KMS-11 (cell line): ENCODE results near the gene CDC14B.

Experiments used
- H2AFZ ChIP-seq: fragments of 200-600 bp; sonication (generic); 2 replicates; pipeline ENCODE4 v1.6.1; 2016; ENCODE audit warnings: antibody characterized with exemption, mixed run types, low read depth
- H3K27ac ChIP-seq: fragments of 200-600 bp; sonication (generic); 2 replicates; pipeline ENCODE4 v1.6.1; 2016; ENCODE audit warnings: mild to moderate bottlenecking, mixed run types
- H3K27me3 ChIP-seq: fragments of 200-600 bp; sonication (generic); 2 replicates; pipeline ENCODE4 v1.6.1; 2017; ENCODE audit warnings: mild to moderate bottlenecking, low read depth, mixed run types, moderate library complexity; ENCODE audit not compliant: insufficient read depth
- H3K36me3 ChIP-seq: fragments of 200-600 bp; sonication (generic); 2 replicates; pipeline ENCODE4 v1.6.1; 2017; ENCODE audit warnings: mild to moderate bottlenecking, mixed run types; ENCODE audit not compliant: insufficient read depth
- H3K4me1 ChIP-seq: fragments of 200-600 bp; sonication (generic); 2 replicates; pipeline ENCODE4 v1.6.1; 2016; ENCODE audit warnings: mild to moderate bottlenecking, low read depth, mixed run types; ENCODE audit not compliant: poor library complexity, severe bottlenecking
- H3K4me2 ChIP-seq: fragments of 200-600 bp; sonication (generic); 2 replicates; pipeline ENCODE4 v1.7.0; 2016; ENCODE audit warnings: mild to moderate bottlenecking, mixed run types
- H3K4me3 ChIP-seq: fragments of 200-600 bp; sonication (generic); IDR thresholded peaks from 2 replicates; pipeline ENCODE4 v1.6.1; 2017; ENCODE audit warnings: low read depth, low read length, mixed read lengths; ENCODE audit not compliant: insufficient read depth
- H3K79me2 ChIP-seq: fragments of 200-600 bp; sonication (generic); 2 replicates; pipeline ENCODE4 v1.6.1; 2016; ENCODE audit warnings: low read depth, mixed run types; ENCODE audit not compliant: insufficient read depth
- H3K9ac ChIP-seq: fragments of 200-600 bp; sonication (generic); 2 replicates; pipeline ENCODE4 v1.6.1; 2016; ENCODE audit warnings: mild to moderate bottlenecking, mixed run types
- H4K20me1 ChIP-seq: fragments of 200-600 bp; sonication (generic); 2 replicates; pipeline ENCODE4 v1.6.1; 2016; ENCODE audit warnings: mild to moderate bottlenecking, mixed run types; ENCODE audit not compliant: insufficient read depth
- CTCF ChIP-seq: fragments of 200-600 bp; sonication (generic); conservative IDR thresholded peaks from 2 replicates; pipeline ENCODE4 v1.6.1; 2017; ENCODE audit warnings: low read depth, mild to moderate bottlenecking, antibody characterized with exemption, low read length, moderate library complexity, mixed read lengths

CDC14B gene

DNA sequence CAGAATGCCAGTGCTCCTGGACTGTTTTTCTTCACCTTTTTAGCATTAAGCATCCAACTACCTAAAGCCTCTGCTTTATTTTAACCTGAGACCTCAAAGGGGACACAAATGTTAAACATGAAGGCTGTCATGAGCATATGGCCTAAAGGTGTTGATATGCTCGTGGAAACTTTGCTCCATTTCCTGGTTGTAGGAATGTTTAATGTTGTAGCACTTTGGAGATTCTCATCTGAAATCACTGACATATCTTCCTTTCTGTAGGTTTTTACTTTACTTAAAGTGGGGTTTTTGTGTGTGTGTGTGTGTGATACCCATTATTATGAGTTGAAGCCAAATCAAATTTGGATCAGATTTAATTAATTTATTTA, 132.6 kb downstream of the CDC14B start:
- H3K27ac ChIP-seq, result no peak overlapping the region
- no peaks in the 10 kb centered on the region for H3K36me3 ChIP-seq
- H4K20me1 ChIP-seq, result no peaks in the 10 kb centered on the region
- no peak overlapping the region for H3K9ac ChIP-seq
- H3K4me2 ChIP-seq, result no peak overlapping the region
- H3K4me3 ChIP-seq, result no peak overlapping the region
- H3K27me3 ChIP-seq, result no peaks in the 10 kb centered on the region
- no peaks in the 10 kb centered on the region for H3K79me2 ChIP-seq
- no peak overlapping the region for H2AFZ ChIP-seq
- TF ChIP-seq CTCF, result no peak
- H3K4me1 ChIP-seq, result no peaks in the 10 kb centered on the region

DNA sequence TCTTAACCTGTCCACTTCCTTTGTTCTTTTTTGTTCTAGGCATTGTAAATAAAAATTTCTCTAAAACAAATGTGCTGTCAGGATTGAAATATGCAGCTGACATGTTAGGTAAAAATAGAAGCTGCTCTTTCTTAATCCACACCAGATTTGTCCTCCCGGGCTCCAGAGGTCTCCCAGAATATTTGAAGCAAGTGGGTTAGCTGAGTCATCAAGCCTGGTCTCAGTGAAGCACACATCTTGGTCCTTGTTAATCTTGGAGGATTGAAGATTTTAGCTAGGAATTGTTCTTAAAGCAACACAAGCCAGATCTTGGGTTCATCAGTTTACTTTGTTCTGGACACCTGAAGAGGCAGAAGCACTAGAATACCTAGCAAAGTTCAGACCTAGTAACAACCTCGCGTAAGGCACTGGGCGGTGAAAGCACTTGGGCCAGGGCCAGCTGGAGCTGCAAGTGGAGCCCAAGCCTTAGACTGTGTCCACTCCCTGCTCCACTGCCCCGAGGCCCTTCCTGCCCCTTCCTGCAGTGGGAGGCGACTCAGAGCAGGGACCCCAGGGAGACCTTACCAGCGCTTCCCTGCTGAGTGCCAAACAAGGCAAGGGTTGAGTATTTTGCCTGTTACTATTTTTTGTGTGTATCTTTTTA, 133.1 kb downstream of the CDC14B start:
- Histone ChIP-seq H3K27ac (no peak overlapping the region), H3K4me2 (no peak overlapping the region), H3K4me1 (no peaks in the 10 kb centered on the region), H3K9ac (no peak overlapping the region), H3K79me2 (no peaks in the 10 kb centered on the region), H3K4me3 (no peak overlapping the region), H2AFZ (no peak overlapping the region), H4K20me1 (no peaks in the 10 kb centered on the region), H3K36me3 (no peaks in the 10 kb centered on the region), H3K27me3 (no peaks in the 10 kb centered on the region)
- no peak for TF ChIP-seq CTCF

DNA sequence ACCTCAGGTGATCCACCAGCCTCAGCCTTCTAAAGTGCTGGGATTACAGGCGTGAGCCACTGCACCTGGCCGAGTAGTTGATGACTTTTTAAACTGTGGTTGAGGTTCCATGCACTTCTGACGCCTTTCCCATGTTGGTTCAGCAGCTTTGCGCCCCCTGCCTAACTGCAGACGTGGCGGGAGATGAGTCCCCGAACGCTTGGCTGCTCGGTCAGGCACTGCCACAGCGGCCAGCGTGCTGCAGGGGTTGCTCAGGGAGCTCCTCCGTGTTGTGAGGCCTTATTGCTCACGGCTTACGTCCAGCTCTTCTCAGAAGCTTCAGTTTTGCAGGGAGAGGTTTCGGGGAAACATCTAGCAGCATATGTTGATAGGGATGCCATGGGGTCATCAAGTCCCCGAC, 134.4 kb downstream of the CDC14B start:
- Histone ChIP-seq H3K4me1 (no peaks in the 10 kb centered on the region), H3K4me2 (no peak overlapping the region), H3K4me3 (no peak overlapping the region), H3K36me3 (no peaks in the 10 kb centered on the region), H3K9ac (no peak overlapping the region), H3K79me2 (no peaks in the 10 kb centered on the region), H3K27me3 (no peaks in the 10 kb centered on the region), H2AFZ (no peak overlapping the region), H4K20me1 (no peaks in the 10 kb centered on the region), H3K27ac (no peak overlapping the region)
- no peak for TF ChIP-seq CTCF

DNA sequence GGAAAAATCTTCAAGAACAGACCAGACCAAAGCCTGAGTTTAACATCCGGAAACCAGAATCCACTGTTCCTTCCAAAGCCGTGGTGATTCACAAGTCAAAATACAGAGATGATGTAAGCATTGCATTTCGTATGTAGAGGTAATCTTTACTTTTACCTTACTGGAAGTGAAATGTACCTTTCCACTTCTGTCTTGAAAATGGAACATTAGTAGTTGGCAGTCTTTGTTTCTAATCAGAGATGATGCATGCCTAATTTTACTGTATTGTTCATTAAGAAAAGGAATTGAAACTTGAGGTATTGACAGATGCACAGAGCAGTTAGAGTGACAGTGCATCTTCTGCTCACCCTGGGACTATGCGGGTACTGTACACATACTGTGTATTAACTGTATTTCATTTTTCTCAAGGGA, 135.1 kb downstream of the CDC14B start:
- H3K27ac ChIP-seq, result no peak overlapping the region
- H3K4me2 ChIP-seq, result no peak overlapping the region
- H3K27me3 ChIP-seq, result no peaks in the 10 kb centered on the region
- H2AFZ ChIP-seq, result no peak overlapping the region
- no peak overlapping the region for H3K9ac ChIP-seq
- H3K4me1 ChIP-seq, result no peaks in the 10 kb centered on the region
- H4K20me1 ChIP-seq, result no peaks in the 10 kb centered on the region
- TF ChIP-seq CTCF, result no peak
- H3K4me3 ChIP-seq, result no peak overlapping the region
- no peaks in the 10 kb centered on the region for H3K79me2 ChIP-seq
- no peaks in the 10 kb centered on the region for H3K36me3 ChIP-seq
